HepG2 (cell line): ENCODE measurements around the gene SVBP. TPM values are rescaled to one million over a fixed set of nuclear protein-coding genes. Genes with fewer than 3 reads are reported as not detected.

Source experiments
- ATF4 ChIP-seq, 2 experiments: fragments of 450-650 bp in 1 of 2; sonication (generic) in 1 of 2; formaldehyde crosslinking; IDR thresholded peaks; 2 replicates each; pipeline versions ENCODE4 v1.5.0 to v1.8.0; 2020 to 2022; ENCODE audit warnings: mild to moderate bottlenecking in 1 of 2, missing genetic modification reagents in 1 of 2
- CTCF ChIP-seq: sonication (generic); formaldehyde crosslinking; IDR thresholded peaks from 2 replicates; pipeline ENCODE4 v1.5.0; 2020; ENCODE audit warnings: mild to moderate bottlenecking, missing genetic modification reagents, moderate library complexity
- IRF9 ChIP-seq: sonication (generic); formaldehyde crosslinking; IDR thresholded peaks from 2 replicates; pipeline ENCODE4 v1.8.0; 2022; ENCODE audit warnings: missing genetic modification reagents, mild to moderate bottlenecking, borderline replicate concordance
- KAT8 ChIP-seq: IDR thresholded peaks from 2 replicates; pipeline ENCODE4 v1.6.1; 2016; ENCODE audit warnings: missing genetic modification reagents, missing compliant biosample characterization
- MYC ChIP-seq: sonication (generic); formaldehyde crosslinking; IDR thresholded peaks from 2 replicates; pipeline ENCODE4 v1.9.0; 2021; ENCODE audit warnings: missing genetic modification reagents, borderline replicate concordance
- PAX8 ChIP-seq: sonication (generic); formaldehyde crosslinking; IDR thresholded peaks from 2 replicates; pipeline ENCODE4 v1.8.0; 2022; ENCODE audit warnings: mild to moderate bottlenecking, missing genetic modification reagents, borderline replicate concordance
- ZFY ChIP-seq: sonication (generic); formaldehyde crosslinking; IDR thresholded peaks from 2 replicates; pipeline ENCODE4 v1.4.0; 2020; ENCODE audit warnings: missing genetic modification reagents
- ZNF18 ChIP-seq: sonication (generic); formaldehyde crosslinking; IDR thresholded peaks from 2 replicates; pipeline ENCODE4 v1.8.0; 2022; ENCODE audit warnings: mild to moderate bottlenecking, missing genetic modification reagents; ENCODE audit not compliant: insufficient replicate concordance
- ZNF343 ChIP-seq: sonication (generic); formaldehyde crosslinking; IDR thresholded peaks from 2 replicates; pipeline ENCODE4 v1.4.0; 2020; ENCODE audit warnings: mild to moderate bottlenecking, missing genetic modification reagents
- ZNF740 ChIP-seq: sonication (generic); formaldehyde crosslinking; IDR thresholded peaks from 2 replicates; pipeline ENCODE4 v1.4.0; 2020; ENCODE audit warnings: missing genetic modification reagents
- ZSCAN21 ChIP-seq: sonication (generic); formaldehyde crosslinking; IDR thresholded peaks from 2 replicates; pipeline ENCODE4 v1.8.0; 2022; ENCODE audit warnings: mild to moderate bottlenecking, missing genetic modification reagents, moderate library complexity, borderline replicate concordance
- ZSCAN29 ChIP-seq: sonication (generic); formaldehyde crosslinking; conservative IDR thresholded peaks from 2 replicates; pipeline ENCODE4 v1.4.0; 2020; ENCODE audit warnings: mild to moderate bottlenecking, missing genetic modification reagents
- polyA plus RNA-seq, 8 experiments: library from polyadenylated mRNA; depleted of rRNA in 3 of 8; stranded (reverse) in 7 of 8; unstranded in 1 of 8; fragments of >200 nt; fragmentation: Illumina TruSeq in 4 of 8; extraction: Trizol in 4 of 8; gene quantifications; 2 replicates each; pipeline versions ENCODE4 v1.2.1 to v1.2.3, GENCODE V29; 2011 to 2016; ENCODE audit warnings: low read depth in 4 of 8, missing spikeins in 1 of 8, mixed read lengths in 1 of 8; ENCODE audit not compliant: insufficient read depth in 1 of 8
- total RNA-seq, 5 experiments: library from RNA; depleted of rRNA; stranded (reverse); fragments of >200 nt; fragmentation: Illumina TruSeq; extraction: Trizol; gene quantifications; 2 replicates each; pipeline ENCODE4 v1.2.3, GENCODE V29; 2016; ENCODE audit warnings: low read depth in 1 of 5
- TF ChIP-seq, protein P1 (sequence below): sonication (generic); formaldehyde crosslinking; IDR thresholded peaks from 2 replicates; pipeline ENCODE4 v1.4.0; 2020; ENCODE audit warnings: mild to moderate bottlenecking, missing genetic modification reagents

SVBP gene
- total and polyA plus RNA-seq, 2 of the 13 experiments (the other 11 are each of a cell fraction or from before 2014, with no cell fraction given): 28.8 to 48.2 TPM

GRCh38 chr1:42766741-42767509 is 50.3 kb downstream of the SVBP start, which contains the start of the genes C1orf50 and P3H1 (continued):
- TF ChIP-seq, protein P1, sequence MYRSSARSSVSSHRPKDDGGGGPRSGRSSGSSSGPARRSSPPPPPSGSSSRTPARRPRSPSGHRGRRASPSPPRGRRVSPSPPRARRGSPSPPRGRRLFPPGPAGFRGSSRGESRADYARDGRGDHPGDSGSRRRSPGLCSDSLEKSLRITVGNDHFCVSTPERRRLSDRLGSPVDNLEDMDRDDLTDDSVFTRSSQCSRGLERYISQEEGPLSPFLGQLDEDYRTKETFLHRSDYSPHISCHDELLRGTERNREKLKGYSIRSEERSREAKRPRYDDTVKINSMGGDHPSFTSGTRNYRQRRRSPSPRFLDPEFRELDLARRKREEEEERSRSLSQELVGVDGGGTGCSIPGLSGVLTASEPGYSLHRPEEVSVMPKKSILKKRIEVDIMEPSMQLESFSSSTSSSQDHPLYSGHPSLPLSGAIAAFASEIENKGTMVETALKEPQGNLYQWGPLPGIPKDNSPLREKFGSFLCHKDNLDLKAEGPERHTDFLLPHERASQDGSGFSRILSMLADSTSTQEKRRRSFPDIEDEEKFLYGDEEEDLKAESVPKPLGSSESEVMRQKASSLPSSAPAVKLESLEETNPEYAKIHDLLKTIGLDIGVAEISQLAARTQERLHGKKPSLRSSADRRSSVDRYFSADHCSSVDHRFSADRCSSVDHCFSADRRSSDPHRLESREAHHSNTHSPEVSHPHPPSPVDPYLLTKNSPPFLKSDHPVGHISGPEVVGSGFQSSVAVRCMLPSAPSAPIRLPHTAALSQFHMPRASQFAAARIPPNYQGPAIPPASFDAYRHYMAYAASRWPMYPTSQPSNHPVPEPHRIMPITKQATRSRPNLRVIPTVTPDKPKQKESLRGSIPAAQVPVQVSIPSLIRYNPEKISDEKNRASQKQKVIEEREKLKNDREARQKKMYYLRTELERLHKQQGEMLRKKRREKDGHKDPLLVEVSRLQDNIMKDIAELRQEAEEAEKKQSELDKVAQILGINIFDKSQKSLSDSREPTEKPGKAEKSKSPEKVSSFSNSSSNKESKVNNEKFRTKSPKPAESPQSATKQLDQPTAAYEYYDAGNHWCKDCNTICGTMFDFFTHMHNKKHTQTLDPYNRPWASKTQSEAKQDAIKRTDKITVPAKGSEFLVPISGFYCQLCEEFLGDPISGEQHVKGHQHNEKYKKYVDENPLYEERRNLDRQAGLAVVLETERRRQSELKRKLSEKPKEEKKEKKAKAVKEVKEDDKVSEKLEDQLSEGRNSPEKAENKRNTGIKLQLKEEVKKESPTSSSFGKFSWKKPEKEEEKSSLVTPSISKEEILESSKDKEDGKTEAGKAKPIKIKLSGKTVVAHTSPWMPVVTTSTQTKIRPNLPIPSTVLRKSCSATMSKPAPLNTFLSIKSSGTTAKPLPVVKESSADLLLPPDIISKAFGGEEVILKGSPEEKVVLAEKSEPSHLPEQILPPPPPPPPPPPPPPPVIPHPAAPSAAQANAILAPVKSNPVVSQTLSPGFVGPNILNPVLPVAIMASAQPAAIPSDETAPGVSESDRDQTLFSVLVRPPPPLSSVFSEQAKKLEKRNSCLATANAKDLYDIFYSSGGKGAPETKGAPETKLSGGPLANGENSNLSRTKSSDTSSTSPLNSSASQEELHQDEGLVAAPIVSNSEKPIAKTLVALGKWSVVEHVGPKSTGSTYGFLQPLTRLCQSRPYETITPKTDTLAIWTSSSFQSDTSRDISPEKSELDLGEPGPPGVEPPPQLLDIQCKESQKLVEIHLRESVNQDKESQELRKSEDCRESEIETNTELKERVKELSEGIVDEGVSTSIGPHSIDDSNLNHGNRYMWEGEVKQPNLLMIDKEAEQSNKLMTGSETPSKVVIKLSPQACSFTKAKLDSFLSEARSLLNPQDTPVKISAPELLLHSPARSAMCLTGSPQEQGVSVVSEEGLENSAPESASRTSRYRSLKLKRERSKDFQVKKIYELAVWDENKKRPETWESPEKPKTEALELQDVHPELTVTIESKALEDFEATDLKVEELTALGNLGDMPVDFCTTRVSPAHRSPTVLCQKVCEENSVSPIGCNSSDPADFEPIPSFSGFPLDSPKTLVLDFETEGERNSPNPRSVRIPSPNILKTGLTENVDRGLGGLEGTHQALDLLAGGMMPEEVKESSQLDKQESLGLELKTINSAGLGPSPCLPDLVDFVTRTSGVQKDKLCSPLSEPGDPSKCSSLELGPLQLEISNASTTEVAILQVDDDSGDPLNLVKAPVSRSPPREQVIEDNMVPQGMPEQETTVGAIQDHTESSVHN (CRISPR knock-in tag): 0 out of 2 replicates have a peak, but pooled peaks have one; percentile 76
- TF ChIP-seq ZSCAN29 (peak; percentile 63; the same call in 1 of the 2 replicates), ZSCAN21 (CRISPR knock-in tag) (peak; percentile 90; the same call in 1 of the 2 replicates), KAT8 (CRISPR knock-in tag) (peak; percentile 79), ATF4 (CRISPR knock-in tag; IDR thresholded peaks at IDR 0.05) (no peak), ZNF740 (0 out of 2 replicates have a peak, but pooled peaks have one; percentile 39), CTCF (peak; percentile 35; the same call in 1 of the 2 replicates), IRF9 (no peak), ZNF18 (CRISPR knock-in tag) (no peak), ZNF343 (CRISPR knock-in tag) (peak; percentile 37; the same call in 1 of the 2 replicates), MYC (CRISPR knock-in tag) (peak; percentile 69), PAX8 (CRISPR knock-in tag) (peak; percentile 87; the same call in 1 of the 2 replicates), ZFY (CRISPR knock-in tag) (peak; percentile 88)
